Vagina (tissue), 2 donors: Measurements from ENCODE around the gene FRMD4A. TPM values are rescaled to one million over a fixed set of nuclear protein-coding genes. Genes with fewer than 3 reads are reported as not detected.
A peak's percentile ranks its signal among the peaks of the same experiment; 100 is the strongest.
"Not testable (repeated sequence)": the region's sequence is repeated elsewhere in the genome, so short reads cannot be mapped to it uniquely, and the experiment has no call there.

Experiments
- DNase-seq, 2 donors: peaks; one replicate each; pipeline ENCODE4 v3.0.0-alpha.2; 2017; ENCODE audit errors: extremely low spot score in 2 of 2
- H3K27ac ChIP-seq: fragments of 200-600 bp; sonication (generic); one replicate; pipeline ENCODE4 v1.5.1; 2019
- H3K27me3 ChIP-seq: fragments of 200-600 bp; sonication (generic); one replicate; pipeline ENCODE4 v1.5.1; 2019
- H3K36me3 ChIP-seq, 2 donors: fragments of 200-600 bp; sonication (generic); one replicate each; pipeline ENCODE4 v1.5.1; 2017 to 2019
- H3K4me1 ChIP-seq: fragments of 200-600 bp; sonication (generic); one replicate; pipeline ENCODE4 v1.5.1; 2019
- H3K4me3 ChIP-seq, 2 donors: fragments of 200-600 bp; sonication (generic); 1 replicate in 1 of 2; 2 replicates in 1 of 2; pipeline ENCODE4 v1.5.1; 2016 to 2019
- H3K9me3 ChIP-seq: fragments of 200-600 bp; sonication (generic); one replicate; pipeline ENCODE4 v1.5.1; 2019
- POLR2A ChIP-seq, 2 donors: fragments of 450-650 bp; IDR thresholded peaks; one replicate each; pipeline ENCODE4 v1.6.1; 2017; ENCODE audit warnings: antibody characterized with exemption in 2 of 2, mild to moderate bottlenecking in 2 of 2, moderate library complexity in 2 of 2
- POLR2AphosphoS5 ChIP-seq, 2 donors: sonication (generic); formaldehyde crosslinking; IDR thresholded peaks; one replicate each; pipeline ENCODE4 v1.9.0; 2017; ENCODE audit warnings: antibody characterized with exemption in 2 of 2, mild to moderate bottlenecking in 2 of 2, low read depth in 1 of 2; ENCODE audit not compliant: insufficient read depth in 1 of 2
- intact Hi-C: fragments of 100-400 bp; cut with DNase I; formaldehyde crosslinking; loops from one replicate; pipeline ENCODE4 v1.15.1; 2023
- total RNA-seq: library from RNA; depleted of rRNA; stranded (reverse); fragments of >200 nt; gene quantifications from one replicate; pipeline ENCODE4 v1.2.3, GENCODE V29; 2016
- TF ChIP-seq, protein P1 (sequence below), 3 experiments: fragments of 450-650 bp in 2 of 3; fragments of 200-600 bp in 1 of 3; sonication (generic) in 1 of 3; IDR thresholded peaks; one replicate each; pipeline ENCODE4 v1.5.1; 2017 to 2019; ENCODE audit warnings: antibody characterized with exemption in 3 of 3, mild to moderate bottlenecking in 2 of 3, moderate library complexity in 2 of 3

FRMD4A gene
- total RNA-seq, 1 donor from 2014 or later = 24.8 TPM

DNA sequence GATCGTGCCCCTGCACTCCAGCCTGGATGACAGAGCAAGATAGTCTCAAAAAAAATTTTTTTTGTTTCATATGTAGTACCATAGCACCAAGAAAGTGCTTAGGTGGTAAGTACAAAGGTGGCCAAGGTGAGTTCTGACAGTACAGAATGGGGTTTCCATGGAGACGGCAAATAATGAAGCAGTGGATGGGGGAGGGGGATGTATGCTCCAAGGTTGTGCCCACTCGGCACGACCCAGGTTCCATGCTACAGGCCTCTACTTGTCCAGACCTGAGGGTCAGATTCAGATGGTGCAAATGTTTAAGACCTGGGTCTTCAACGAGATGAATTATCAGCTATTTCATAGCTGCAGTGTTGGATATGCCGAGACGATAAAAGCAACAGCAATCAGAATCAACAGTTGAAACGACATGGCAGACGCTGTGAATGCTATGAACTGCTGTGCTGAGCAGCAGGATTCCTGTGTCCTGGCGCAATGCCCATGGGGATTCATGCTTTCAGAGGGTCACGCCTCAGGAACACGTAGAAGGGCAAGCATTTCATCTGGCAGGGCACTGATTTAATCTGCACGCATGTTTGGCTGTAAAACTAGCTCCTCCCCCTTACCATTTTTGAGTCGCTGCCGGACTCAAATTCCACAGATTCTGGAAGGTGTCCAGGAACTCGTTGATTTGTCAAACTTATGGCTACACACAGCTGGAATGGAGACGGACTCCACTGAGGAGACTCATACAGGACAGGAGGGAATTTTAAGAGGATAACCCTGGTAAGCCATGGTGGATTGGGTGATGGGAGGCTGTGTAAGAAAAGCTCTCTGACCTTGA is 256.5 kb downstream of the FRMD4A start:
- H3K27ac ChIP-seq = no peak overlapping the region
- intact Hi-C loops = no loop called here
- peak overlapping the region in 1 of 2 donors; percentile 10 for H3K4me3 ChIP-seq

DNA sequence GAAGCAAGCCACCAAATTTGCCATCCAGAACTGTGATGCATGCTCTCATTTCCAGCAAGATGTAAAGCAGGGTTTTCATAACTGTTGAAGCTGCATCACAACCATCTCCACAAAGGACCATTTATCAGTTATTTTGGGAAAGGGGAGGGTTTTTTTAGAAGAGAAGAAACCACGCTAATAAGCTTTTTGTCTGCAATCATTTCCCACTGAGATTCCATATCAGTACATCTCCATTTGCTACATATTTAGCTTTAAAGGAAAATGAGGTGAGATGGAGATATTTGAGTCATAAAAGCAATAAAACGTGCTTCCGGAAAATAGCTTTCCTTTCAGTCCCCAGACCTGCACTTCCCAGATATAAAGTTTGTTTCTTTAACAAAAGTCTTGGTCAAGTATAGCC is 258.2 kb downstream of the FRMD4A start:
- no peak overlapping the region for H3K27ac ChIP-seq
- no peak for DNase-seq
- TF ChIP-seq POLR2AphosphoS5 (IDR thresholded peaks at IDR 0.05; ENCODE audit: insufficient read depth in 1 of 2, low read depth in 1 of 2) (no peak), POLR2A (IDR thresholded peaks at IDR 0.05) (no peak)
- TF ChIP-seq, protein P1, sequence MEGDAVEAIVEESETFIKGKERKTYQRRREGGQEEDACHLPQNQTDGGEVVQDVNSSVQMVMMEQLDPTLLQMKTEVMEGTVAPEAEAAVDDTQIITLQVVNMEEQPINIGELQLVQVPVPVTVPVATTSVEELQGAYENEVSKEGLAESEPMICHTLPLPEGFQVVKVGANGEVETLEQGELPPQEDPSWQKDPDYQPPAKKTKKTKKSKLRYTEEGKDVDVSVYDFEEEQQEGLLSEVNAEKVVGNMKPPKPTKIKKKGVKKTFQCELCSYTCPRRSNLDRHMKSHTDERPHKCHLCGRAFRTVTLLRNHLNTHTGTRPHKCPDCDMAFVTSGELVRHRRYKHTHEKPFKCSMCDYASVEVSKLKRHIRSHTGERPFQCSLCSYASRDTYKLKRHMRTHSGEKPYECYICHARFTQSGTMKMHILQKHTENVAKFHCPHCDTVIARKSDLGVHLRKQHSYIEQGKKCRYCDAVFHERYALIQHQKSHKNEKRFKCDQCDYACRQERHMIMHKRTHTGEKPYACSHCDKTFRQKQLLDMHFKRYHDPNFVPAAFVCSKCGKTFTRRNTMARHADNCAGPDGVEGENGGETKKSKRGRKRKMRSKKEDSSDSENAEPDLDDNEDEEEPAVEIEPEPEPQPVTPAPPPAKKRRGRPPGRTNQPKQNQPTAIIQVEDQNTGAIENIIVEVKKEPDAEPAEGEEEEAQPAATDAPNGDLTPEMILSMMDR (IDR thresholded peaks at IDR 0.05) = no peak

More for the DNA sequence above, 256.5 kb downstream of the FRMD4A start:
- TF ChIP-seq POLR2AphosphoS5 (IDR thresholded peaks at IDR 0.05; ENCODE audit: insufficient read depth in 1 of 2, low read depth in 1 of 2) (peak in 1 of 2 donors; percentile 48), POLR2A (IDR thresholded peaks at IDR 0.05) (no peak)
- no peaks in the 10 kb centered on the region for H3K36me3 ChIP-seq
- DNase-seq = peak in 1 of 2 donors; percentile 92
- no peaks in the 10 kb centered on the region for H3K27me3 ChIP-seq
- peaks cover 8% of the 10 kb centered on the region for H3K4me1 ChIP-seq
- no peaks in the 10 kb centered on the region for H3K9me3 ChIP-seq

DNA sequence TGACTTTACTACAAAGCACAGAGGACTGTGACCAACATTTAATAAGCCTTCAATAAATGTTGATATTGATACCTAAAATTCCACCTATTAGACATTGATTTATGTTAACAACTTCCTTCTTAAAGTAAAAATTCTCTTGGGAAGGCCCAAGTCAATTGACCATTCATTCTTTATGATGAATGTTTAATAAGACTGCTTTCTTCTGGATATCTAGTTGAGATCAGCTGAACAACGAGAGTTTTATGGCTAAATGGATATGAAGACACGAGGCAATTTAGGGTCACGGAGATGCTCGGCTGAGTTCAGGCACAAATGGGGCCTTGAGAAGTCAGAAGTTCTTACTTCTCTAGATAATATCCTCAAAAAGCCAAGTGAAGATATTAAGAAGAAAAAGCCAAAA is 258.8 kb downstream of the FRMD4A start:
- DNase-seq = no peak
- H3K27ac ChIP-seq = no peak overlapping the region
- no peaks in the 10 kb centered on the region for H3K27me3 ChIP-seq
- intact Hi-C loops = no loop called here
- no peak overlapping the region for H3K4me3 ChIP-seq
- peaks cover 8% of the 10 kb centered on the region for H3K4me1 ChIP-seq
- no peaks in the 10 kb centered on the region for H3K36me3 ChIP-seq
- no peaks in the 10 kb centered on the region for H3K9me3 ChIP-seq
- TF ChIP-seq POLR2AphosphoS5 (IDR thresholded peaks at IDR 0.05; ENCODE audit: insufficient read depth in 1 of 2, low read depth in 1 of 2) (no peak), POLR2A (IDR thresholded peaks at IDR 0.05) (no peak)
- TF ChIP-seq, protein P1 (IDR thresholded peaks at IDR 0.05) = no peak

More for the DNA sequence above, 258.2 kb downstream of the FRMD4A start:
- intact Hi-C loops = no loop called here
- Histone ChIP-seq H3K36me3 (no peaks in the 10 kb centered on the region), H3K27me3 (no peaks in the 10 kb centered on the region), H3K4me1 (peaks cover 8% of the 10 kb centered on the region), H3K4me3 (no peak overlapping the region), H3K9me3 (no peaks in the 10 kb centered on the region)

DNA sequence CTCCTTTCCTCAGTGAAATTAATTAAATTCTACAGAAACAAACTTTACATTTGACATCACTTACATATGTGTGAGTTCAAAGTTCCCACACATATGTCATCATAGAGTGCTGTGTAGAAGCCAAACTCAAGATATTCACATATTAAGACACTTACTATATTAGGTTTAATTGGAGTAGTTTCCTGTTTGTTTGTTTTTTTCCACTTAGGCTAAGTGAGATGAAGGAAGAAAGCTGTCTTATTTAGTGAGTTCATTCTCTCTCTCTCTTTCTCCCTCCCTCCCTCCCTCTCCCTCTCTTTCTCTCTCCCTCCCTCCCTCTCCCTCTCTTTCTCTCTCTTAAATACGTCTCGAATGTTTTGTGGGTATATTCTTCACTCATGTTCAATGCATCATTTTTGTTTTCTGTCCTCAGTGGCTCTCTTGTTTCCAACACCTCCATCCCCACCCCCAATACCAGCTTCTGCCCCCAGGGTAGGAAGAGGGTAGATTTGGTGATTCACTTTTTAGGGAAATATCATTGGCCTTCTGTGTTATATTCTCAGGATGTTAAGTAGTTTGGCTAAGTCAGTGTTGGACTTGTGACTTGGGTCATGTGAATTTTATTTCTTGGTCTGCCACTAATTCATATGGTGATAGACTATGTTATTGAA is 262.0 kb downstream of the FRMD4A start:
- intact Hi-C loops = no loop called here
- H3K4me1 ChIP-seq = peaks cover 2% of the 10 kb centered on the region
- DNase-seq = no peak
- no peak overlapping the region for H3K4me3 ChIP-seq
- no peak overlapping the region for H3K27ac ChIP-seq
- no peaks in the 10 kb centered on the region for H3K27me3 ChIP-seq
- TF ChIP-seq, protein P1 (IDR thresholded peaks at IDR 0.05) = no peak
- TF ChIP-seq POLR2AphosphoS5 (IDR thresholded peaks at IDR 0.05; ENCODE audit: insufficient read depth in 1 of 2, low read depth in 1 of 2) (no peak), POLR2A (IDR thresholded peaks at IDR 0.05) (no peak)
- no peaks in the 10 kb centered on the region for H3K36me3 ChIP-seq
- H3K9me3 ChIP-seq = no peaks in the 10 kb centered on the region

DNA sequence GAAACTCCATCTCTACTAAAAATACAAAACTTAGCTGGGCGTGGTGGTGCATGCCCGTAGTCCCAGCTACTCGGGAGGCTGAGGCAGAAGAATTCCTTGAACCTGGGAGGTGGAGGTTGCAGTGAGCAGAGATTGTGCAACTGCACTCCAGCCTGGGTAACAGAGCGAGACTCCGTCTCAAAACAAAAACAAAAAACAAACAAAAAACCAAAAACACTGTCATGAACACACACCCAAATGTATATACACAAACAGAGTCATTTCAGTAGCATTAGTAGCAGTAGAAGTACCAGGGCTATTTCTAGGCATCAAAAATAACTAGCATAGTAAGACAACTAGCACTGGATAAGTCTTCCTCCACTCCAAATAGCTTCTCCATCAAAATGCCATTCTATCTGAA is 263.1 kb downstream of the FRMD4A start:
- H3K27me3 ChIP-seq, DNase-seq, H3K9me3 ChIP-seq, H3K4me1 ChIP-seq, H3K36me3 ChIP-seq, H3K4me3 ChIP-seq, intact Hi-C loops, H3K27ac ChIP-seq: not testable (repeated sequence)

DNA sequence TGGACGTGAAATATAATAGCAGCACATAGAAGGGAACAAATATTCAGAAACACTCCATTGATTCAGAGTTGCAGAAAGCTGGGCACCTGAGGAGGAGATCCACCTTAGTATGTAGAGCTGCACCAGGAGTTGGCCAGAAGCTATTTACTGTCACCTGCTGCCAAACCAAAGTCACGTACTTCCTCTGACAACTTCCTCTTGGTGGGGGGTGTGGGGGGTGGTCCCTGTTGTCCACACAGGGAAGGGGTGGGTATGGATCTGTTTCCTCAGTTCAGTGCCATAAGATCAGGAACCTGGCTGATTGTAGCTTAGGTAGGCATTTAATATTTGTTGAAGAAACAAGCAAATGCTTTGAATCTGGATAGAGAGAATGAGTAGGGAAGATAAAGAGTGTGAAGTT is 264.6 kb downstream of the FRMD4A start:
- Histone ChIP-seq H3K36me3 (no peaks in the 10 kb centered on the region), H3K27me3 (no peaks in the 10 kb centered on the region)
- intact Hi-C loops = no loop called here

More for the DNA sequence above, 264.6 kb downstream of the FRMD4A start:
- Histone ChIP-seq H3K4me1 (peaks cover 8% of the 10 kb centered on the region), H3K27ac (no peak overlapping the region), H3K4me3 (no peak overlapping the region), H3K9me3 (no peaks in the 10 kb centered on the region)
- no peak for DNase-seq
- TF ChIP-seq POLR2AphosphoS5 (IDR thresholded peaks at IDR 0.05; ENCODE audit: insufficient read depth in 1 of 2, low read depth in 1 of 2) (no peak), POLR2A (IDR thresholded peaks at IDR 0.05) (no peak)
- TF ChIP-seq, protein P1 (IDR thresholded peaks at IDR 0.05) = no peak
